GM12878 (cell line): ENCODE data around the gene CEP63. TPM values are rescaled to one million over a fixed set of nuclear protein-coding genes. Genes with fewer than 3 reads are reported as not detected.
A peak's percentile ranks its signal among the peaks of the same experiment; 100 is the strongest.

Experiments
- CEBPB ChIP-seq, 2 experiments: fragments of 150-350 bp in 1 of 2; IDR thresholded peaks; 2 replicates each; pipeline ENCODE4 v1.6.1; 2012 to 2014; ENCODE audit warnings: low read depth in 2 of 2, low read length in 2 of 2, borderline replicate concordance in 1 of 2, inconsistent platforms in 1 of 2
- CTCF ChIP-seq, 3 experiments: IDR thresholded peaks in 2 of 3; conservative IDR thresholded peaks in 1 of 3; 2 replicates each; pipeline ENCODE4 v1.5.1; 2011; ENCODE audit warnings: low read depth in 3 of 3, low read length in 3 of 3, mild to moderate bottlenecking in 3 of 3, control low read depth in 2 of 3, moderate library complexity in 2 of 3, inconsistent platforms in 1 of 3, mixed read lengths in 1 of 3; ENCODE audit not compliant: control insufficient read depth in 2 of 3, insufficient read depth in 1 of 3; ENCODE audit errors: extremely low read depth in 1 of 3
- FOS ChIP-seq: IDR thresholded peaks from 3 replicates; pipeline ENCODE4 v1.6.1; 2011; ENCODE audit warnings: borderline replicate concordance; ENCODE audit not compliant: insufficient read length; ENCODE audit errors: extremely low read depth
- FOXK2 ChIP-seq: fragments of 450-650 bp; IDR thresholded peaks from 2 replicates; pipeline ENCODE4 v1.6.1; 2017; ENCODE audit warnings: mild to moderate bottlenecking, moderate library complexity
- HDGF ChIP-seq: fragments of 450-650 bp; IDR thresholded peaks from 2 replicates; pipeline ENCODE4 v1.6.1; 2016; ENCODE audit warnings: antibody characterized with exemption
- IKZF2 ChIP-seq, 2 experiments: fragments of 450-650 bp; IDR thresholded peaks; 2 replicates each; pipeline ENCODE4 v1.6.1; 2017; ENCODE audit warnings: mild to moderate bottlenecking in 2 of 2, moderate library complexity in 2 of 2
- KAT2A ChIP-seq: conservative IDR thresholded peaks from 2 replicates; pipeline ENCODE4 v1.6.1; 2011; ENCODE audit warnings: low read depth, low read length; ENCODE audit not compliant: control insufficient read depth
- MYC ChIP-seq: IDR thresholded peaks from 2 replicates; pipeline ENCODE4 v1.6.1; 2011; ENCODE audit warnings: mild to moderate bottlenecking, low read length, moderate library complexity, inconsistent platforms; ENCODE audit not compliant: insufficient read depth, insufficient replicate concordance, insufficient read length, severe bottlenecking
- NR2C1 ChIP-seq: fragments of 450-650 bp; IDR thresholded peaks from 2 replicates; pipeline ENCODE4 v1.6.1; 2017; ENCODE audit warnings: antibody characterized with exemption, mild to moderate bottlenecking, moderate library complexity
- PAX5 ChIP-seq: IDR thresholded peaks from 2 replicates; pipeline ENCODE4 v1.6.1; 2011; ENCODE audit warnings: low read depth, low read length, borderline replicate concordance
- RAD51 ChIP-seq: fragments of 450-650 bp; IDR thresholded peaks from 2 replicates; pipeline ENCODE4 v1.6.1; 2016; ENCODE audit warnings: moderate library complexity, mild to moderate bottlenecking, inconsistent platforms
- RB1 ChIP-seq: fragments of 450-650 bp; formaldehyde crosslinking; IDR thresholded peaks from 2 replicates; pipeline ENCODE4 v1.6.1; 2017; ENCODE audit warnings: mild to moderate bottlenecking, borderline replicate concordance
- SMAD1 ChIP-seq: fragments of 450-650 bp; IDR thresholded peaks from 2 replicates; pipeline ENCODE4 v1.6.1; 2018; ENCODE audit warnings: mild to moderate bottlenecking, low read depth; ENCODE audit not compliant: partially characterized antibody
- SMAD5 ChIP-seq: IDR thresholded peaks from 2 replicates; pipeline ENCODE4 v1.6.1; 2016; ENCODE audit warnings: antibody characterized with exemption, low read depth
- SUZ12 ChIP-seq: fragments of 200-600 bp; sonication (generic); IDR thresholded peaks from one replicate; pipeline ENCODE4 v1.6.1; 2018; ENCODE audit warnings: antibody characterized with exemption, mild to moderate bottlenecking; ENCODE audit not compliant: unreplicated experiment
- TCF12 ChIP-seq: IDR thresholded peaks from 2 replicates; pipeline ENCODE4 v1.6.1; 2011; ENCODE audit warnings: low read depth, mild to moderate bottlenecking, low read length
- WRNIP1 ChIP-seq: IDR thresholded peaks from 2 replicates; pipeline ENCODE4 v1.6.1; 2011; ENCODE audit warnings: low read depth, low read length, improper control_type of control experiment, borderline replicate concordance
- YBX1 ChIP-seq: fragments of 450-650 bp; IDR thresholded peaks from 2 replicates; pipeline ENCODE4 v1.6.1; 2016; ENCODE audit warnings: antibody characterized with exemption
- ZNF207 ChIP-seq: fragments of 450-650 bp; IDR thresholded peaks from 2 replicates; pipeline ENCODE4 v1.6.1; 2014; ENCODE audit warnings: antibody characterized with exemption, mild to moderate bottlenecking, borderline replicate concordance
- ZNF622 ChIP-seq: fragments of 450-650 bp; IDR thresholded peaks from 2 replicates; pipeline ENCODE4 v1.6.1; 2017; ENCODE audit warnings: mild to moderate bottlenecking, inconsistent platforms
- polyA plus RNA-seq, 11 experiments: library from polyadenylated mRNA; depleted of rRNA in 4 of 11; unstranded in 6 of 11; stranded (reverse) in 5 of 11; fragments of >200 nt; fragmentation: Nextera tagmentation in 4 of 11; fragmentation: Illumina TruSeq in 1 of 11; extraction: Ambion mirVana in 4 of 11; extraction: Trizol in 1 of 11; gene quantifications; 1 replicate in 1 of 11; 2 replicates in 10 of 11; pipeline versions ENCODE4 v1.2.1 to v1.2.3, GENCODE V29; 2011 to 2016; ENCODE audit warnings: inconsistent platforms in 2 of 11, missing spikeins in 2 of 11, low read depth in 1 of 11
- total RNA-seq, 4 experiments: library from RNA; depleted of rRNA in 3 of 4; stranded (reverse); fragments of >200 nt in 3 of 4; fragmentation: Illumina TruSeq in 1 of 4; extraction: Trizol in 1 of 4; gene quantifications; 2 replicates each; pipeline versions ENCODE4 v1.2.1 to v1.2.3, GENCODE V29; 2013 to 2021
- TF ChIP-seq, protein P1 (sequence below): fragments of 450-650 bp; IDR thresholded peaks from 2 replicates; pipeline ENCODE4 v1.6.1; 2014; ENCODE audit warnings: mild to moderate bottlenecking
- TF ChIP-seq, protein P2 (sequence below): fragments of 450-650 bp; IDR thresholded peaks from 2 replicates; pipeline ENCODE4 v1.6.1; 2016; ENCODE audit warnings: mild to moderate bottlenecking
- TF ChIP-seq, protein P3 (sequence below): fragments of 450-650 bp; formaldehyde crosslinking; IDR thresholded peaks from 2 replicates; pipeline ENCODE4 v1.5.0; 2022; ENCODE audit warnings: mild to moderate bottlenecking, missing genetic modification characterization

CEP63 gene
- total and polyA plus RNA-seq, 10 of the 15 experiments (the other 5 are each of a cell fraction or from before 2014, with no cell fraction given) = 14.0 to 36.9 (median 26.8) TPM

- TF ChIP-seq, protein P1, sequence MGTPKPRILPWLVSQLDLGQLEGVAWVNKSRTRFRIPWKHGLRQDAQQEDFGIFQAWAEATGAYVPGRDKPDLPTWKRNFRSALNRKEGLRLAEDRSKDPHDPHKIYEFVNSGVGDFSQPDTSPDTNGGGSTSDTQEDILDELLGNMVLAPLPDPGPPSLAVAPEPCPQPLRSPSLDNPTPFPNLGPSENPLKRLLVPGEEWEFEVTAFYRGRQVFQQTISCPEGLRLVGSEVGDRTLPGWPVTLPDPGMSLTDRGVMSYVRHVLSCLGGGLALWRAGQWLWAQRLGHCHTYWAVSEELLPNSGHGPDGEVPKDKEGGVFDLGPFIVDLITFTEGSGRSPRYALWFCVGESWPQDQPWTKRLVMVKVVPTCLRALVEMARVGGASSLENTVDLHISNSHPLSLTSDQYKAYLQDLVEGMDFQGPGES = no peak
- TF ChIP-seq, protein P2, sequence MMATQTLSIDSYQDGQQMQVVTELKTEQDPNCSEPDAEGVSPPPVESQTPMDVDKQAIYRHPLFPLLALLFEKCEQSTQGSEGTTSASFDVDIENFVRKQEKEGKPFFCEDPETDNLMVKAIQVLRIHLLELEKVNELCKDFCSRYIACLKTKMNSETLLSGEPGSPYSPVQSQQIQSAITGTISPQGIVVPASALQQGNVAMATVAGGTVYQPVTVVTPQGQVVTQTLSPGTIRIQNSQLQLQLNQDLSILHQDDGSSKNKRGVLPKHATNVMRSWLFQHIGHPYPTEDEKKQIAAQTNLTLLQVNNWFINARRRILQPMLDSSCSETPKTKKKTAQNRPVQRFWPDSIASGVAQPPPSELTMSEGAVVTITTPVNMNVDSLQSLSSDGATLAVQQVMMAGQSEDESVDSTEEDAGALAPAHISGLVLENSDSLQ = peak; percentile 77
- peak; percentile 43 to 69; a peak in 3 of 4 replicates for TF ChIP-seq IKZF2 (IDR thresholded peaks at IDR 0.05)
- peak in 1 of 2 experiments; percentile 52; a peak in 1 of 4 replicates for TF ChIP-seq CEBPB (IDR thresholded peaks at IDR 0.05; ENCODE audit: borderline replicate concordance in 1 of 2, low read depth in 2 of 2, low read length in 2 of 2)
- TF ChIP-seq ZNF622 = no peak
- no peak for TF ChIP-seq SMAD1
- peak; percentile 97 for TF ChIP-seq FOXK2
- TF ChIP-seq, protein P3, sequence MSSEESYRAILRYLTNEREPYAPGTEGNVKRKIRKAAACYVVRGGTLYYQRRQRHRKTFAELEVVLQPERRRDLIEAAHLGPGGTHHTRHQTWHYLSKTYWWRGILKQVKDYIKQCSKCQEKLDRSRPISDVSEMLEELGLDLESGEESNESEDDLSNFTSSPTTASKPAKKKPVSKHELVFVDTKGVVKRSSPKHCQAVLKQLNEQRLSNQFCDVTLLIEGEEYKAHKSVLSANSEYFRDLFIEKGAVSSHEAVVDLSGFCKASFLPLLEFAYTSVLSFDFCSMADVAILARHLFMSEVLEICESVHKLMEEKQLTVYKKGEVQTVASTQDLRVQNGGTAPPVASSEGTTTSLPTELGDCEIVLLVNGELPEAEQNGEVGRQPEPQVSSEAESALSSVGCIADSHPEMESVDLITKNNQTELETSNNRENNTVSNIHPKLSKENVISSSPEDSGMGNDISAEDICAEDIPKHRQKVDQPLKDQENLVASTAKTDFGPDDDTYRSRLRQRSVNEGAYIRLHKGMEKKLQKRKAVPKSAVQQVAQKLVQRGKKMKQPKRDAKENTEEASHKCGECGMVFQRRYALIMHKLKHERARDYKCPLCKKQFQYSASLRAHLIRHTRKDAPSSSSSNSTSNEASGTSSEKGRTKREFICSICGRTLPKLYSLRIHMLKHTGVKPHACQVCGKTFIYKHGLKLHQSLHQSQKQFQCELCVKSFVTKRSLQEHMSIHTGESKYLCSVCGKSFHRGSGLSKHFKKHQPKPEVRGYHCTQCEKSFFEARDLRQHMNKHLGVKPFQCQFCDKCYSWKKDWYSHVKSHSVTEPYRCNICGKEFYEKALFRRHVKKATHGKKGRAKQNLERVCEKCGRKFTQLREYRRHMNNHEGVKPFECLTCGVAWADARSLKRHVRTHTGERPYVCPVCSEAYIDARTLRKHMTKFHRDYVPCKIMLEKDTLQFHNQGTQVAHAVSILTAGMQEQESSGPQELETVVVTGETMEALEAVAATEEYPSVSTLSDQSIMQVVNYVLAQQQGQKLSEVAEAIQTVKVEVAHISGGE (CRISPR knock-in tag) = no peak; the same call in 1 of the 2 replicates
- no peak for TF ChIP-seq WRNIP1
- no peak for TF ChIP-seq FOS
- no peak for TF ChIP-seq YBX1
- no peak for TF ChIP-seq TCF12
- TF ChIP-seq PAX5 = peak; percentile 71
- TF ChIP-seq RAD51 = peak; percentile 94
- TF ChIP-seq ZNF207 = peak; percentile 97
- peak; percentile 81; the same call in 1 of the 2 replicates for TF ChIP-seq HDGF
- no peak for TF ChIP-seq KAT2A
- peak; percentile 67 for TF ChIP-seq MYC
- TF ChIP-seq NR2C1 = no peak
- no peak for TF ChIP-seq SUZ12
- peak; percentile 70 for TF ChIP-seq SMAD5
- no peak for TF ChIP-seq CTCF (IDR thresholded peaks at IDR 0.05 in 2 of 3, conservative IDR thresholded peaks at IDR 0.05 in 1 of 3; ENCODE audit: control insufficient read depth in 2 of 3, extremely low read depth in 1 of 3, insufficient read depth in 1 of 3, low read depth in 3 of 3, low read length in 3 of 3)
- TF ChIP-seq RB1 = peak; percentile 57; the same call in 1 of the 2 replicates
Measured at GRCh38 chr3:134485718-134486576, at the start of gene CEP63, which contains the start of gene ANAPC13 (continued).
